DND-41 (cell line): Measurements from ENCODE around the gene NEDD9.

Experiments used
- EZH2 ChIP-seq: IDR thresholded peaks from 3 replicates; pipeline ENCODE4 v1.6.1; 2012; ENCODE audit warnings: borderline replicate concordance, low read depth, mild to moderate bottlenecking, moderate library complexity, low read length, inconsistent platforms; ENCODE audit not compliant: severe bottlenecking
- TF ChIP-seq, protein P1 (sequence below): IDR thresholded peaks from 2 replicates; pipeline ENCODE4 v1.5.1; 2012; ENCODE audit warnings: borderline replicate concordance, low read length, moderate library complexity, mild to moderate bottlenecking; ENCODE audit not compliant: poor library complexity, severe bottlenecking; ENCODE audit errors: extremely low read depth

- no peak for TF ChIP-seq EZH2
- TF ChIP-seq, protein P1, sequence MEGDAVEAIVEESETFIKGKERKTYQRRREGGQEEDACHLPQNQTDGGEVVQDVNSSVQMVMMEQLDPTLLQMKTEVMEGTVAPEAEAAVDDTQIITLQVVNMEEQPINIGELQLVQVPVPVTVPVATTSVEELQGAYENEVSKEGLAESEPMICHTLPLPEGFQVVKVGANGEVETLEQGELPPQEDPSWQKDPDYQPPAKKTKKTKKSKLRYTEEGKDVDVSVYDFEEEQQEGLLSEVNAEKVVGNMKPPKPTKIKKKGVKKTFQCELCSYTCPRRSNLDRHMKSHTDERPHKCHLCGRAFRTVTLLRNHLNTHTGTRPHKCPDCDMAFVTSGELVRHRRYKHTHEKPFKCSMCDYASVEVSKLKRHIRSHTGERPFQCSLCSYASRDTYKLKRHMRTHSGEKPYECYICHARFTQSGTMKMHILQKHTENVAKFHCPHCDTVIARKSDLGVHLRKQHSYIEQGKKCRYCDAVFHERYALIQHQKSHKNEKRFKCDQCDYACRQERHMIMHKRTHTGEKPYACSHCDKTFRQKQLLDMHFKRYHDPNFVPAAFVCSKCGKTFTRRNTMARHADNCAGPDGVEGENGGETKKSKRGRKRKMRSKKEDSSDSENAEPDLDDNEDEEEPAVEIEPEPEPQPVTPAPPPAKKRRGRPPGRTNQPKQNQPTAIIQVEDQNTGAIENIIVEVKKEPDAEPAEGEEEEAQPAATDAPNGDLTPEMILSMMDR, result no peak
Measured at GRCh38 chr6:11227698-11228097, 4.8 kb downstream of the NEDD9 start.
